Measurements from ENCODE around the gene EYA2. TPM values are rescaled to one million over a fixed set of nuclear protein-coding genes. Genes with fewer than 3 reads are reported as not detected.

The EYA2 gene
- total and polyA plus RNA-seq, 2 donors (not counting 1 experiment from before 2014, with no cell fraction given) = 1.1 to 2.8 TPM

DNA sequence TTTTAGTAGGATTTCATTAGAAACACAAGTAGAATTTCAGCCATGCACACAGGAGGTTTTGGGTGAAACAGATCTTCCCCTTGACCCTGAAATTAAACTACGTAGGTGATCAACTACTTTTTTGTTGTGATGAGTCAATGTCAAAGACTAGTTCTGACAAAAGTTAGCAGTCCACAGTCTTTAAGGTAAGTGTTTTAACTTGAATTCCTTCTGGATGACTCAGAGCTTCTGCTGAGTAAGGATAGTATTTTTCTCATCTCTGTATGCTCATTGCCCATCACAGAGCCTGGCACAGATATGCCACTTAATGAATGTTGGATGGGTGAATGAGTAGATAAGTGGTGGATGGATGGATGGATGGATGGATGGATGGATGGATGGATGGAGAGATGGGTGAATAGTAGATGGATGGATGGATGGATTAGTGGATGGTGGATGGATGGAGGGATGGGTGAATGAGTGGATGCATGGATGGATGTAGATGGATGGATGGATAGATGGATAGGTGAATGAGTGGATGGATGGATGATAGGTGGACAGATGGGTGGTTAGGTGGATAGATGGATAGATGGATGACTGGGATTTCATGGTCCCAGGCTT lies 296.5 kb downstream of the EYA2 start:
- intact Hi-C loops (cut with micrococcal nuclease) = loop anchor here (10.0 kb wide), 1 partner anchor 314 kb away; the partner anchor contains the start of gene NCOA3
- Histone ChIP-seq H3K9me3 (ENCODE audit: control extremely low read depth in 1 of 3, control insufficient read depth in 2 of 3, insufficient read depth in 1 of 3, low read length in 2 of 3) (no peaks in the 10 kb centered on the region), H2AFZ (ENCODE audit: insufficient read depth, low read depth, low read length, poor library complexity, severe bottlenecking) (no peak overlapping the region), H3K9ac (ENCODE audit: low read length) (no peak overlapping the region), H4K20me1 (ENCODE audit: control insufficient read depth, insufficient read depth, low read length, poor library complexity, severe bottlenecking) (no peaks in the 10 kb centered on the region), H3K4me1 (ENCODE audit: control insufficient read depth in 2 of 2, insufficient read depth in 2 of 2, low read length in 2 of 2) (peaks cover 0 to under 1% of the 10 kb centered on the region in 2 donors), H3K79me2 (ENCODE audit: control insufficient read depth, insufficient read depth, low read length) (no peaks in the 10 kb centered on the region), H3K27ac (ENCODE audit: low read length in 2 of 2) (no peak overlapping the region), H3K27me3 (replicated peaks in 1 of 4; ENCODE audit: control extremely low read depth in 1 of 4, control insufficient read depth in 3 of 4, insufficient read depth in 4 of 4, low read length in 3 of 4) (peaks cover 0 to 10% (median 2%) of the 10 kb centered on the region in 4 experiments), H3K4me3 (ENCODE audit: control extremely low read depth in 1 of 5, extremely low read depth in 1 of 5, insufficient read depth in 1 of 5, low read depth in 2 of 5, low read length in 4 of 5) (no peak overlapping the region), H3K36me3 (replicated peaks in 1 of 2; ENCODE audit: control extremely low read depth in 1 of 2, control insufficient read depth in 1 of 2, extremely low read depth in 1 of 2, insufficient read depth in 2 of 2, low read length in 1 of 2) (no peaks in the 10 kb centered on the region), H3K4me2 (replicated peaks; ENCODE audit: low read depth, low read length, poor library complexity, severe bottlenecking) (no peak overlapping the region)
- Mint-ChIP-seq H3K4me1 (peaks cover under 1% of the 10 kb centered on the region), H3K4me3 (no peak overlapping the region), H3K27ac (no peak overlapping the region), H3K27me3 (peaks cover 17% of the 10 kb centered on the region), H3K9me3 (ENCODE audit: insufficient read depth) (no peaks in the 10 kb centered on the region)
- no peak for ATAC-seq (ENCODE audit: low read depth)
- ChIA-PET CTCF (no interaction called here), POLR2A (no interaction called here)
- DNase-seq = no peak
- TF ChIP-seq, protein P1, sequence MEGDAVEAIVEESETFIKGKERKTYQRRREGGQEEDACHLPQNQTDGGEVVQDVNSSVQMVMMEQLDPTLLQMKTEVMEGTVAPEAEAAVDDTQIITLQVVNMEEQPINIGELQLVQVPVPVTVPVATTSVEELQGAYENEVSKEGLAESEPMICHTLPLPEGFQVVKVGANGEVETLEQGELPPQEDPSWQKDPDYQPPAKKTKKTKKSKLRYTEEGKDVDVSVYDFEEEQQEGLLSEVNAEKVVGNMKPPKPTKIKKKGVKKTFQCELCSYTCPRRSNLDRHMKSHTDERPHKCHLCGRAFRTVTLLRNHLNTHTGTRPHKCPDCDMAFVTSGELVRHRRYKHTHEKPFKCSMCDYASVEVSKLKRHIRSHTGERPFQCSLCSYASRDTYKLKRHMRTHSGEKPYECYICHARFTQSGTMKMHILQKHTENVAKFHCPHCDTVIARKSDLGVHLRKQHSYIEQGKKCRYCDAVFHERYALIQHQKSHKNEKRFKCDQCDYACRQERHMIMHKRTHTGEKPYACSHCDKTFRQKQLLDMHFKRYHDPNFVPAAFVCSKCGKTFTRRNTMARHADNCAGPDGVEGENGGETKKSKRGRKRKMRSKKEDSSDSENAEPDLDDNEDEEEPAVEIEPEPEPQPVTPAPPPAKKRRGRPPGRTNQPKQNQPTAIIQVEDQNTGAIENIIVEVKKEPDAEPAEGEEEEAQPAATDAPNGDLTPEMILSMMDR (IDR thresholded peaks at IDR 0.05) = no peak
- no peak for TF ChIP-seq EZH2 (IDR thresholded peaks at IDR 0.05; ENCODE audit: borderline replicate concordance, insufficient read depth, low read depth, low read length, poor library complexity, severe bottlenecking)
- WGBS (ENCODE audit: insufficient coverage) = 40% methylated on average over 1 of the region's 1 CpG

GRCh38 chr20:47191956-47192355 lies 297.3 kb downstream of the EYA2 start:
- WGBS (ENCODE audit: insufficient coverage) = no CpG with 5 or more reads among the region's 3 CpGs
- no peaks in the 10 kb centered on the region for H3K9me3 Mint-ChIP-seq (ENCODE audit: insufficient read depth)
- intact Hi-C loops (cut with micrococcal nuclease) = loop anchor here (10.0 kb wide), 1 partner anchor 313 kb away; the partner anchor contains the start of gene NCOA3
- no peaks in the 10 kb centered on the region for H3K36me3 ChIP-seq (replicated peaks in 1 of 2; ENCODE audit: control extremely low read depth in 1 of 2, control insufficient read depth in 1 of 2, extremely low read depth in 1 of 2, insufficient read depth in 2 of 2, low read length in 1 of 2)
- CTCF ChIA-PET = no interaction called here
- H3K27me3 Mint-ChIP-seq = peaks cover 15% of the 10 kb centered on the region
- no peak overlapping the region for H2AFZ ChIP-seq (ENCODE audit: insufficient read depth, low read depth, low read length, poor library complexity, severe bottlenecking)
- DNase-seq (no peak), ATAC-seq (ENCODE audit: low read depth) (no peak)
- H3K9me3 ChIP-seq (ENCODE audit: control extremely low read depth in 1 of 3, control insufficient read depth in 2 of 3, insufficient read depth in 1 of 3, low read length in 2 of 3) = no peaks in the 10 kb centered on the region
- peaks cover 5% of the 10 kb centered on the region for H3K4me1 Mint-ChIP-seq
- POLR2A ChIA-PET = no interaction called here
- H3K4me3 ChIP-seq (ENCODE audit: control extremely low read depth in 1 of 5, extremely low read depth in 1 of 5, insufficient read depth in 1 of 5, low read depth in 2 of 5, low read length in 4 of 5) = no peak overlapping the region
- no peak for TF ChIP-seq EZH2 (IDR thresholded peaks at IDR 0.05; ENCODE audit: borderline replicate concordance, insufficient read depth, low read depth, low read length, poor library complexity, severe bottlenecking)
- TF ChIP-seq, protein P1 (IDR thresholded peaks at IDR 0.05) = no peak
- no peaks in the 10 kb centered on the region for H3K79me2 ChIP-seq (ENCODE audit: control insufficient read depth, insufficient read depth, low read length)
- H3K4me3 Mint-ChIP-seq = no peak overlapping the region
- peaks cover 3 to 7% of the 10 kb centered on the region in 2 donors for H3K4me1 ChIP-seq (ENCODE audit: control insufficient read depth in 2 of 2, insufficient read depth in 2 of 2, low read length in 2 of 2)
- peaks cover 0 to 10% (median 2%) of the 10 kb centered on the region in 4 experiments for H3K27me3 ChIP-seq (replicated peaks in 1 of 4; ENCODE audit: control extremely low read depth in 1 of 4, control insufficient read depth in 3 of 4, insufficient read depth in 4 of 4, low read length in 3 of 4)
- H3K9ac ChIP-seq (ENCODE audit: low read length) = no peak overlapping the region
- H3K4me2 ChIP-seq (replicated peaks; ENCODE audit: low read depth, low read length, poor library complexity, severe bottlenecking) = no peak overlapping the region
- H4K20me1 ChIP-seq (ENCODE audit: control insufficient read depth, insufficient read depth, low read length, poor library complexity, severe bottlenecking) = no peaks in the 10 kb centered on the region
- no peak overlapping the region for H3K27ac ChIP-seq (ENCODE audit: low read length in 2 of 2)
- H3K27ac Mint-ChIP-seq = no peak overlapping the region

Measured in B cell (primary cell).